SK-N-SH (cell line): ENCODE results near the gene ADK. TPM values are rescaled to one million over a fixed set of nuclear protein-coding genes. Genes with fewer than 3 reads are reported as not detected.

Experiments used
- CTCF ChIA-PET: fragments of 300-600, 350-600 bp; formaldehyde crosslinking; extraction: SDS; loops from one replicate; lab custom pipeline; 2021; lab: Yijun Ruan, JAX
- POLR2A ChIA-PET: fragments of 350-600 bp; sonication (Branson Sonifier 250); formaldehyde crosslinking; extraction: SDS; loops from one replicate; lab custom pipeline; 2020; ENCODE audit warnings: antibody characterized with exemption, inconsistent platforms; lab: Yijun Ruan, JAX
- DNase-seq: peaks from one replicate; pipeline ENCODE4 v3.0.0; 2012
- H2AFZ ChIP-seq: fragments of 200-600 bp; sonication (generic); 2 replicates; pipeline ENCODE4 v1.8.1; 2016; ENCODE audit warnings: antibody characterized with exemption, mild to moderate bottlenecking, low read depth
- H3F3A ChIP-seq: fragments of 200-600 bp; sonication (generic); replicated peaks from 2 replicates; pipeline ENCODE3; 2016; ENCODE audit warnings: antibody characterized with exemption, mild to moderate bottlenecking; ENCODE audit not compliant: insufficient read depth
- H3K27ac ChIP-seq, 2 experiments: fragments of 200-500 bp in 1 of 2; fragments of 200-600 bp in 1 of 2; sonication (Bioruptor generic) in 1 of 2; sonication (generic), shearing (Covaris generic) in 1 of 2; 2 replicates each; pipeline versions ENCODE4 v1.5.1 to v1.6.1; 2014 to 2016; ENCODE audit warnings: low read depth in 2 of 2, inconsistent platforms in 1 of 2, low read length in 1 of 2, mild to moderate bottlenecking in 1 of 2, mixed read lengths in 1 of 2
- H3K27me3 ChIP-seq: fragments of 200-600 bp; sonication (generic), shearing (Covaris generic); 2 replicates; pipeline ENCODE4 v1.6.1; 2016; ENCODE audit warnings: mixed run types; ENCODE audit not compliant: insufficient read depth
- H3K36me3 ChIP-seq, 2 experiments: fragments of 200-500 bp in 1 of 2; fragments of 200-600 bp in 1 of 2; sonication (Bioruptor generic) in 1 of 2; sonication (generic) in 1 of 2; replicated peaks in 1 of 2; 2 replicates each; pipeline versions ENCODE3 to v1.5.1; 2014 to 2016; ENCODE audit warnings: low read length in 1 of 2, mild to moderate bottlenecking in 1 of 2; ENCODE audit not compliant: insufficient read depth in 2 of 2, control insufficient read depth in 1 of 2
- H3K4me1 ChIP-seq, 2 experiments: fragments of 200-500 bp in 1 of 2; fragments of 200-600 bp in 1 of 2; sonication (Bioruptor generic) in 1 of 2; sonication (generic), shearing (Covaris generic) in 1 of 2; 2 replicates each; pipeline versions ENCODE4 v1.5.1 to v1.6.1; 2014 to 2016; ENCODE audit warnings: low read depth in 1 of 2, low read length in 1 of 2, mixed run types in 1 of 2; ENCODE audit not compliant: insufficient read depth in 2 of 2, control insufficient read depth in 1 of 2
- H3K4me2 ChIP-seq: fragments of 200-600 bp; sonication (generic), shearing (Covaris generic); 2 replicates; pipeline ENCODE4 v1.6.1; 2017; ENCODE audit warnings: mixed run types
- H3K4me3 ChIP-seq, 2 experiments: fragments of 200-500 bp in 1 of 2; fragments of 200-600 bp in 1 of 2; sonication (Bioruptor generic) in 1 of 2; sonication (generic), shearing (Covaris generic) in 1 of 2; 2 replicates each; pipeline versions ENCODE4 v1.5.1 to v1.8.1; 2014 to 2016; ENCODE audit warnings: low read depth in 2 of 2, inconsistent platforms in 1 of 2, low read length in 1 of 2, mild to moderate bottlenecking in 1 of 2, mixed read lengths in 1 of 2, moderate library complexity in 1 of 2
- H3K79me2 ChIP-seq: fragments of 200-600 bp; sonication (generic); 2 replicates; pipeline ENCODE4 v1.8.1; 2017; ENCODE audit warnings: mild to moderate bottlenecking; ENCODE audit not compliant: insufficient read depth
- H3K9ac ChIP-seq: fragments of 200-600 bp; sonication (generic); 2 replicates; pipeline ENCODE4 v1.6.1; 2017; ENCODE audit warnings: mixed run types
- H3K9me2 ChIP-seq: fragments of 200-600 bp; sonication (generic); 2 replicates; pipeline ENCODE4 v1.6.1; 2017; ENCODE audit warnings: mixed run types
- H3K9me3 ChIP-seq: fragments of 200-600 bp; sonication (generic); 2 replicates; pipeline ENCODE4 v1.6.1; 2017; ENCODE audit warnings: mixed run types, mild to moderate bottlenecking, moderate library complexity
- H4K20me1 ChIP-seq: fragments of 200-600 bp; sonication (generic); 2 replicates; pipeline ENCODE4 v1.6.1; 2017; ENCODE audit warnings: mild to moderate bottlenecking, mixed run types; ENCODE audit not compliant: insufficient read depth
- ELF1 ChIP-seq: IDR thresholded peaks from 2 replicates; pipeline ENCODE4 v1.4.0; 2012
- EP300 ChIP-seq, 2 experiments: IDR thresholded peaks; 2 replicates each; pipeline versions ENCODE4 v1.4.0 to v1.6.1; 2012; ENCODE audit warnings: borderline replicate concordance in 1 of 2, low read depth in 1 of 2, low read length in 1 of 2
- GATA2 ChIP-seq: sonication (generic); formaldehyde crosslinking; IDR thresholded peaks from 2 replicates; pipeline ENCODE4 v1.5.0; 2020; ENCODE audit warnings: mild to moderate bottlenecking, missing genetic modification reagents
- MAX ChIP-seq: IDR thresholded peaks from 2 replicates; pipeline ENCODE4 v1.4.0; 2012; ENCODE audit warnings: low read depth
- MXI1 ChIP-seq: IDR thresholded peaks from 2 replicates; pipeline ENCODE4 v1.6.1; 2012; ENCODE audit warnings: mild to moderate bottlenecking, low read depth, low read length, improper control_type of control experiment
- PBX3 ChIP-seq: IDR thresholded peaks from 2 replicates; pipeline ENCODE4; 2012
- POLR2AphosphoS5 ChIP-seq: IDR thresholded peaks from 2 replicates; pipeline ENCODE4 v1.6.1; 2012; ENCODE audit warnings: low read depth, low read length
- RAD21 ChIP-seq: IDR thresholded peaks from 2 replicates; pipeline ENCODE4 v1.6.1; 2012; ENCODE audit warnings: mild to moderate bottlenecking, low read length
- RFX5 ChIP-seq: IDR thresholded peaks from 2 replicates; pipeline ENCODE4 v1.6.1; 2012; ENCODE audit warnings: mild to moderate bottlenecking, improper control_type of control experiment, low read length
- RXRA ChIP-seq: IDR thresholded peaks from 2 replicates; pipeline ENCODE4 v1.4.0; 2012; ENCODE audit warnings: low read depth, mild to moderate bottlenecking, borderline replicate concordance
- WGBS: methylation state at CpG from one replicate; pipeline ENCODE4 v1.1.6; 2017; ENCODE audit warnings: low lambda C conversion rate; 5-methylcytosine and 5-hydroxymethylcytosine counted together
- polyA plus RNA-seq, 3 experiments: library from polyadenylated mRNA; depleted of rRNA; stranded (reverse); fragments of >200 nt; gene quantifications; 2 replicates each; pipeline ENCODE4 v1.2.3, GENCODE V29; 2012
- TF ChIP-seq, protein P1 (sequence below): fragments of 150-350 bp; IDR thresholded peaks from 2 replicates; pipeline ENCODE4 v1.6.1; 2016; ENCODE audit warnings: mild to moderate bottlenecking, low read depth, low read length

ADK gene
- polyA plus RNA-seq, 1 of the 3 experiments (the other 2 are of a cell fraction) = 25.1 TPM

DNA sequence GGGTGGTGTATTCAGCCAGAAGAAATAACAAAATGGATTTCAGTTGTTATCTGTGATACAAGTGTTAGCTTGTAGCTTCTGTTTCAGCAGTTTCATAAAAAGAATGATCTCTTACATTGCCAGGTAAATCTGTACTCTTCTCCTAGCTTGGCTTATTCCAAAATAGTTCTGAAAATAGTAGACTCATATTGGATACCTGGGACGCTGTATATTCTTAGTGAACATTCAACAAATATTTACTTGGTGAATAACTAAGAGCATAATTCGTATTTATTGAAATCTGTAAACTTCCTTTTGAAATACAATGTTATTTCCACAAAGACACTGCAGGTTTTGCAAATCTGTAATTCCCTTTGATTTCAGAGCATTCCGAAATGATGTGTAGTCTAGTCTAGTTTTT is 249.2 kb downstream of the ADK start:
- ChIA-PET CTCF (no interaction called here), POLR2A (no interaction called here)
- Histone ChIP-seq H3K9me2 (no peaks in the 10 kb centered on the region), H3K9me3 (no peaks in the 10 kb centered on the region), H3K9ac (no peak overlapping the region), H3K27me3 (no peaks in the 10 kb centered on the region), H3K27ac (no peak overlapping the region), H2AFZ (no peak overlapping the region), H3K4me3 (no peak overlapping the region), H3K79me2 (no peaks in the 10 kb centered on the region), H3K4me2 (no peak overlapping the region), H3F3A (peaks cover 7% of the 10 kb centered on the region), H4K20me1 (no peaks in the 10 kb centered on the region), H3K36me3 (peaks cover 3 to 29% of the 10 kb centered on the region in 2 experiments), H3K4me1 (no peaks in the 10 kb centered on the region)
- WGBS = 86% methylated on average over 3 of the region's 3 CpGs
- TF ChIP-seq POLR2AphosphoS5 (no peak), EP300 (IDR thresholded peaks at IDR 0.05; ENCODE audit: borderline replicate concordance in 1 of 2, low read depth in 1 of 2, low read length in 1 of 2) (no peak), RAD21 (no peak)
- no peak for DNase-seq

DNA sequence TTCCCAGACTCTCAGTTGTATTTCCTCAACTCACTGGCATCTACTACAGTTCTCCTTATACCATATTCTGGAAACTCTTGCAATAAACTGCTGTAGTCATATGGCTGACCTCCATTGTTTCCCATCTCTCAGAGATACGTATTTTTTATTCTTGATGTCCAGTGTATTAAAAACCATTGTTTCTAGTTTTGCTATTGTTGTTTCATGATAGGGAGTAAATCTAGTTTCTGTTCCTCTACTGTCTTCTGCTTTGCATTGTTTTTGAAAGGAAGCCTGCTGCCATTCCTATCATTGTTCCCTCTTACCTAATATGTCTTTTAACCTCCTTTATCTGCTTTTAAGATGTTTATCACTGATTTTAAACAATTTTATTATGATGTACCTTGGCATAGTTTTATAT is 255.0 kb downstream of the ADK start:
- no peaks in the 10 kb centered on the region for H3F3A ChIP-seq
- H3K9ac ChIP-seq = no peak overlapping the region
- H3K27me3 ChIP-seq = no peaks in the 10 kb centered on the region
- H3K9me2 ChIP-seq = no peaks in the 10 kb centered on the region
- no peak overlapping the region for H3K27ac ChIP-seq
- H3K4me3 ChIP-seq = no peak overlapping the region
- H2AFZ ChIP-seq = no peak overlapping the region
- WGBS = 91% methylated on average over 1 of the region's 1 CpG
- H3K9me3 ChIP-seq = no peaks in the 10 kb centered on the region
- TF ChIP-seq EP300 (IDR thresholded peaks at IDR 0.05; ENCODE audit: borderline replicate concordance in 1 of 2, low read depth in 1 of 2, low read length in 1 of 2) (no peak), ELF1 (no peak), PBX3 (no peak)
- no peak overlapping the region for H3K4me2 ChIP-seq
- no peaks in the 10 kb centered on the region for H4K20me1 ChIP-seq
- ChIA-PET CTCF (no interaction called here), POLR2A (no interaction called here)
- no peak for DNase-seq
- no peaks in the 10 kb centered on the region for H3K79me2 ChIP-seq
- H3K36me3 ChIP-seq = peaks cover 0 to 27% of the 10 kb centered on the region in 2 experiments
- H3K4me1 ChIP-seq = no peaks in the 10 kb centered on the region

DNA sequence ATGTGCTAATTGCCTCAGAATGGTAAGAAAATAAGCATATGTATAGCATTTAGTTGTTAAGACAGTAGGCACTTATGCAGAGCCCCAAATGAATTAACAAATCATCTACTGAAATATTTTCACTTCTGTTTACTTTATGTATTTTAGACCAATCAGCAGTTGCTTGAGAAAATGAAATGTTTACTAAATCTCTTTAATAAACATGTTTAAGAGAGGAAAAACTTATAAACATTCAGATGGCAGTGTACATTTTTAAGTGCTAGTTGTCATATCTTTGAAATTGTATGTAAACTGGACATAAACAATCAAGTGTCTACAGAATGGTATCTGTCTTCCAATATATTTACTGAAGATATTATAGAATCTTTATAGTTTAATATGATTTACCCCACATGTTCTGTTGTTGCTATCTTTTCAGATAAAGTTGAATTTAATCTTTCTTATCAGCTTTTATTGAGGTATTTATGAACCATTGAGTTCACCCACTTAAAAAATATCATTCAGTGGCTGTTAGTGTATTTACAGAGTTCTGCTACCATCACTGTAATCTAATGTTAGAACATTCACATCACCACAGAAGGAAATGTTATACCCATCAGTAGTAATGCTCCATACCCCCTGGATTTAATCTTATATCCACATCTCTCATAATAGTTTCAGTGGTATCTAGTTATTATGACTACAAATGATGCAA is 264.3 kb downstream of the ADK start:
- H3K27me3 ChIP-seq = no peaks in the 10 kb centered on the region
- peaks cover 6% of the 10 kb centered on the region for H3F3A ChIP-seq
- CTCF ChIA-PET = interaction anchor here (0.7 to 1.1 kb wide), 2 partner anchors 24 to 334 kb away, joined by 3 read pairs; no protein-coding TSS in a partner anchor
- peaks cover 0 to 32% of the 10 kb centered on the region in 2 experiments for H3K36me3 ChIP-seq
- no peak overlapping the region for H3K4me3 ChIP-seq
- H3K9me3 ChIP-seq = no peaks in the 10 kb centered on the region
- no peak overlapping the region for H2AFZ ChIP-seq
- H3K9ac ChIP-seq = no peak overlapping the region
- TF ChIP-seq RFX5 (no peak), RXRA (no peak), EP300 (IDR thresholded peaks at IDR 0.05; ENCODE audit: borderline replicate concordance in 1 of 2, low read depth in 1 of 2, low read length in 1 of 2) (peak in 1 of 2 experiments; percentile 70; a peak in 1 of 4 replicates), MXI1 (no peak), GATA2 (CRISPR knock-in tag) (peak; percentile 58), MAX (no peak)
- TF ChIP-seq, protein P1, sequence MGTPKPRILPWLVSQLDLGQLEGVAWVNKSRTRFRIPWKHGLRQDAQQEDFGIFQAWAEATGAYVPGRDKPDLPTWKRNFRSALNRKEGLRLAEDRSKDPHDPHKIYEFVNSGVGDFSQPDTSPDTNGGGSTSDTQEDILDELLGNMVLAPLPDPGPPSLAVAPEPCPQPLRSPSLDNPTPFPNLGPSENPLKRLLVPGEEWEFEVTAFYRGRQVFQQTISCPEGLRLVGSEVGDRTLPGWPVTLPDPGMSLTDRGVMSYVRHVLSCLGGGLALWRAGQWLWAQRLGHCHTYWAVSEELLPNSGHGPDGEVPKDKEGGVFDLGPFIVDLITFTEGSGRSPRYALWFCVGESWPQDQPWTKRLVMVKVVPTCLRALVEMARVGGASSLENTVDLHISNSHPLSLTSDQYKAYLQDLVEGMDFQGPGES = no peak
- no peaks in the 10 kb centered on the region for H3K9me2 ChIP-seq
- no peak overlapping the region for H3K4me2 ChIP-seq
- no peak overlapping the region for H3K27ac ChIP-seq
- H3K79me2 ChIP-seq = no peaks in the 10 kb centered on the region
- peaks cover 21 to 22% of the 10 kb centered on the region in 2 experiments; a peak in 2 of 4 replicates for H3K4me1 ChIP-seq
- H4K20me1 ChIP-seq = no peaks in the 10 kb centered on the region
- POLR2A ChIA-PET = no interaction called here
- peak; percentile 17 for DNase-seq
